SK-N-MC (cell line): ENCODE measurements around the gene NKAIN2.

Source experiments
- DNase-seq: peaks from one replicate; pipeline ENCODE4 v3.0.0-alpha.2; 2011; ENCODE audit warnings: low read depth, low spot score
- H3K27ac ChIP-seq: fragments of 200-600 bp; sonication (generic); 2 replicates; pipeline ENCODE4 v1.5.1; 2016; ENCODE audit warnings: mixed run types
- H3K36me3 ChIP-seq: fragments of 200-600 bp; sonication (generic); 2 replicates; pipeline ENCODE4 v1.6.1; 2017; ENCODE audit warnings: antibody characterized with exemption, low read length, mixed read lengths; ENCODE audit not compliant: insufficient read depth
- H3K4me3 ChIP-seq: fragments of 200-600 bp; sonication (generic); 2 replicates; pipeline ENCODE4 v1.5.1; 2016
- H3K9ac ChIP-seq: fragments of 200-600 bp; sonication (generic); 2 replicates; pipeline ENCODE4 v1.8.0; 2017; ENCODE audit warnings: mixed run types, mixed read lengths; ENCODE audit not compliant: insufficient read length
- H3K9me3 ChIP-seq: fragments of 200-600 bp; sonication (generic); 2 replicates; pipeline ENCODE4 v1.6.1; 2017; ENCODE audit warnings: low read depth, mild to moderate bottlenecking, antibody characterized with exemption, low read length, moderate library complexity, mixed read lengths
- EZH2 ChIP-seq: fragments of 200-600 bp; sonication (generic); IDR thresholded peaks from one replicate; pipeline ENCODE4 v1.6.1; 2017; ENCODE audit warnings: antibody characterized with exemption
- FOXP2 ChIP-seq: optimal IDR thresholded peaks from 2 replicates; pipeline ENCODE3; 2011; ENCODE audit warnings: mild to moderate bottlenecking, moderate library complexity; ENCODE audit not compliant: insufficient read depth; ENCODE audit errors: extremely low read length, control extremely low read depth
- POLR2AphosphoS5 ChIP-seq: IDR thresholded peaks from 2 replicates; pipeline ENCODE4 v1.6.1; 2012; ENCODE audit warnings: mild to moderate bottlenecking, low read depth, low read length, borderline replicate concordance

The NKAIN2 gene

GRCh38 chr6:123803504-123804013 is at the start of gene NKAIN2:
NKAIN2 (plus strand) TSS chr6:123803865.
- Histone ChIP-seq H3K9ac (peak within 1 kb of the TSS; percentile 83), H3K4me3 (peak within 1 kb of the TSS; percentile 89), H3K9me3 (no peaks in the 10 kb centered on the region), H3K36me3 (no peaks in the 10 kb centered on the region), H3K27ac (peak within 1 kb of the TSS; percentile 86)
- TF ChIP-seq FOXP2 (no peak), POLR2AphosphoS5 (no peak), EZH2 (no peak)
- DNase-seq = no peak

DNA sequence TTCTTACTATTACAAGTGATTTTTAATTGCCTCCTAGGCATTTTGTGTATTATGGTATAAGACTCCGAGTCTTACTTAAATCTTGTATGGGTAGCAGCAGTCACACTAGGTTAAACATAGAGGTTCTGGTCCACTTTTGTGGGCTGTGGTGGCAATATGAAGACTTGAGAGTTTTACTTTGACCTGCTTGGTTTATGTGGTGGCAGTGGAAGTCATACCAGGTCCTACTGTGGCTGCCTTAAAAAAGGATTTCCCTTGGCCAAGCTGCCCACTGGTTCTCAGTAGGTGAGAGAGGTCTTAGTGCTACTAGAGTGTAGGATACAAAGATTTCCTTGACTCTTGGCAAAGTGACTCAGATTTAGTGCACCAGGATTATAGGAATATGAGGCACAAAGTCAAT is 44.2 kb upstream of the NKAIN2 start:
- no peak for TF ChIP-seq POLR2AphosphoS5
- TF ChIP-seq EZH2 = no peak
- TF ChIP-seq FOXP2 = no peak
- Histone ChIP-seq H3K36me3 (no peaks in the 10 kb centered on the region), H3K27ac (no peak overlapping the region), H3K4me3 (no peak overlapping the region), H3K9ac (no peak overlapping the region), H3K9me3 (peaks cover 3% of the 10 kb centered on the region; the same call in 1 of the 2 replicates)
- no peak for DNase-seq

- Histone ChIP-seq H3K27ac (peak overlapping the region; percentile 28; the same call in 1 of the 2 replicates), H3K4me3 (no peak overlapping the region), H3K9me3 (no peaks in the 10 kb centered on the region), H3K36me3 (no peaks in the 10 kb centered on the region), H3K9ac (no peak overlapping the region)
- DNase-seq = no peak
- TF ChIP-seq FOXP2 = no peak
- no peak for TF ChIP-seq EZH2
- TF ChIP-seq POLR2AphosphoS5 = no peak
Observed at GRCh38 chr6:123763904-123764303, 39.8 kb upstream of the NKAIN2 start.

- Histone ChIP-seq H3K9me3 (no peaks in the 10 kb centered on the region), H3K27ac (peak overlapping the region; percentile 88), H3K4me3 (peak overlapping the region; percentile 44), H3K9ac (no peak overlapping the region), H3K36me3 (no peaks in the 10 kb centered on the region)
- peak; percentile 81 for DNase-seq
- TF ChIP-seq EZH2 = no peak
- no peak for TF ChIP-seq FOXP2
- TF ChIP-seq POLR2AphosphoS5 = no peak; the same call in 1 of the 2 replicates
Observed at GRCh38 chr6:123764722-123765121, 38.9 kb upstream of the NKAIN2 start.

GRCh38 chr6:123768921-123769320 is 34.7 kb upstream of the NKAIN2 start:
- no peak overlapping the region for H3K27ac ChIP-seq
- H3K9me3 ChIP-seq = no peaks in the 10 kb centered on the region
- no peak overlapping the region for H3K9ac ChIP-seq
- no peaks in the 10 kb centered on the region for H3K36me3 ChIP-seq
- TF ChIP-seq EZH2 (no peak), FOXP2 (no peak), POLR2AphosphoS5 (no peak)
- H3K4me3 ChIP-seq = no peak overlapping the region
- DNase-seq = no peak

DNA sequence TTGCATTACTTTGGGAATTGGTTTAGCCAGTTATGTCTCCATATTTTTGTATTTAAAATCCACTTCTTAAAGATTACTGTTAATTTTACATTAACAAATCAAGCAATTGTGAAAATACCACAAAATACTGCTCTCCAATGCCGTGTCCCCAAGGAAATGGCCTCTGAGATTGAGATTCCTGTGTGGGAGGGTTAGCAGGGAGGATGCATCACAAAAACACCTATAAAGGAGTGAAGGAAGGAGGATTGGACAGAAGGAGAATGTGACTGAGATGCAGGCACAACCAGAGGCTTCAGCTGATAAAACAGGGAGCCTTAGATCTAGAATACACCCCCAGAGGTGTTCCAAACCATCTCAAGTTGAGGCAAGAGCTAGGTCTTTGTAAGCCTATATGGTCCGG is 34.2 kb upstream of the NKAIN2 start:
- TF ChIP-seq FOXP2 = no peak
- TF ChIP-seq POLR2AphosphoS5 = no peak
- TF ChIP-seq EZH2 = no peak
- H3K9me3 ChIP-seq = no peaks in the 10 kb centered on the region
- no peak for DNase-seq
- H3K9ac ChIP-seq = no peak overlapping the region
- no peak overlapping the region for H3K27ac ChIP-seq
- no peak overlapping the region for H3K4me3 ChIP-seq
- no peaks in the 10 kb centered on the region for H3K36me3 ChIP-seq

GRCh38 chr6:123770247-123770949 is 33.3 kb upstream of the NKAIN2 start:
- H3K9ac ChIP-seq = no peak overlapping the region
- no peak overlapping the region for H3K4me3 ChIP-seq
- H3K9me3 ChIP-seq = no peaks in the 10 kb centered on the region
- no peak for TF ChIP-seq POLR2AphosphoS5
- no peak for TF ChIP-seq EZH2
- no peak for TF ChIP-seq FOXP2
- no peak for DNase-seq
- H3K27ac ChIP-seq = peak overlapping the region; percentile 85
- no peaks in the 10 kb centered on the region for H3K36me3 ChIP-seq

- Histone ChIP-seq H3K27ac (peak overlapping the region; percentile 85), H3K9me3 (no peaks in the 10 kb centered on the region), H3K4me3 (peak overlapping the region; percentile 27), H3K9ac (no peak overlapping the region), H3K36me3 (no peaks in the 10 kb centered on the region)
- peak; percentile 72 for DNase-seq
- TF ChIP-seq EZH2 = no peak
- no peak for TF ChIP-seq FOXP2
- TF ChIP-seq POLR2AphosphoS5 = no peak; the same call in 1 of the 2 replicates
Observed at GRCh38 chr6:123771126-123771525, 32.5 kb upstream of the NKAIN2 start.

GRCh38 chr6:123777563-123777962 is 26.1 kb upstream of the NKAIN2 start:
- no peak for TF ChIP-seq FOXP2
- TF ChIP-seq POLR2AphosphoS5 = no peak
- TF ChIP-seq EZH2 = no peak
- no peaks in the 10 kb centered on the region for H3K9me3 ChIP-seq
- H3K4me3 ChIP-seq = peak overlapping the region; percentile 9; the same call in 1 of the 2 replicates
- peak; percentile 77 for DNase-seq
- no peak overlapping the region for H3K9ac ChIP-seq
- H3K36me3 ChIP-seq = no peaks in the 10 kb centered on the region
- H3K27ac ChIP-seq = peak overlapping the region; percentile 39

DNA sequence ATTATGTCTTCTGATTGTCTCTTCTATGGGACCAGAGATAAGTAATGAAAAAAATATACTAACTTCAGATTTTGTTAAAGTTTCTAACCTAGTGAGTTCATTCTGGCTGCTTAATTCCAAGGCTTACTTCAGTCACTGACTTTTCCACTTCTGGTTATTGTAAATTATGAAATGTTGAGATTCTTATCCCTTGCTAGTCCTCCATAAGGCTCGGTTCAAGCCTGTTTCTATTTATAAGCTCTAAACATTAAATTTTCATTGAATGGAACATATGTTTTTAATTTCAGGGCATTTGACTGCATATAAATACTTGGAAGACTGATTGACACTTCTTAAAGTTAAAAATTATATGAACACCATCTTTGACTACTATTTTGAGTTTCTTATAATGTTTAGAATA is 23.6 kb upstream of the NKAIN2 start:
- no peak for TF ChIP-seq POLR2AphosphoS5
- no peak for TF ChIP-seq FOXP2
- no peak for TF ChIP-seq EZH2
- no peaks in the 10 kb centered on the region for H3K36me3 ChIP-seq
- H3K9ac ChIP-seq = no peak overlapping the region
- peak overlapping the region; percentile 74 for H3K27ac ChIP-seq
- H3K9me3 ChIP-seq = no peaks in the 10 kb centered on the region
- peak overlapping the region; percentile 7; the same call in 1 of the 2 replicates for H3K4me3 ChIP-seq
- DNase-seq = peak; percentile 51
